ENCODE measurements around the gene PPP3R1.

- TF ChIP-seq, protein P1, sequence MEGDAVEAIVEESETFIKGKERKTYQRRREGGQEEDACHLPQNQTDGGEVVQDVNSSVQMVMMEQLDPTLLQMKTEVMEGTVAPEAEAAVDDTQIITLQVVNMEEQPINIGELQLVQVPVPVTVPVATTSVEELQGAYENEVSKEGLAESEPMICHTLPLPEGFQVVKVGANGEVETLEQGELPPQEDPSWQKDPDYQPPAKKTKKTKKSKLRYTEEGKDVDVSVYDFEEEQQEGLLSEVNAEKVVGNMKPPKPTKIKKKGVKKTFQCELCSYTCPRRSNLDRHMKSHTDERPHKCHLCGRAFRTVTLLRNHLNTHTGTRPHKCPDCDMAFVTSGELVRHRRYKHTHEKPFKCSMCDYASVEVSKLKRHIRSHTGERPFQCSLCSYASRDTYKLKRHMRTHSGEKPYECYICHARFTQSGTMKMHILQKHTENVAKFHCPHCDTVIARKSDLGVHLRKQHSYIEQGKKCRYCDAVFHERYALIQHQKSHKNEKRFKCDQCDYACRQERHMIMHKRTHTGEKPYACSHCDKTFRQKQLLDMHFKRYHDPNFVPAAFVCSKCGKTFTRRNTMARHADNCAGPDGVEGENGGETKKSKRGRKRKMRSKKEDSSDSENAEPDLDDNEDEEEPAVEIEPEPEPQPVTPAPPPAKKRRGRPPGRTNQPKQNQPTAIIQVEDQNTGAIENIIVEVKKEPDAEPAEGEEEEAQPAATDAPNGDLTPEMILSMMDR (IDR thresholded peaks at IDR 0.05), result no peak
- no peak for TF ChIP-seq EP300 (IDR thresholded peaks at IDR 0.05)
Measured at GRCh38 chr2:68294913-68295312, 42.6 kb upstream of the PPP3R1 start.
